GM19025 (cell line): ENCODE results near the gene ZNF506.
"Not testable (repeated sequence)": the region's sequence is repeated elsewhere in the genome, so short reads cannot be mapped to it uniquely, and the experiment has no call there.

Source experiments
- ATAC-seq: cut with Tn5 transposase; IDR thresholded peaks from one replicate; pipeline ENCODE4 v1.9.1; 2021; ENCODE audit warnings: mild to moderate bottlenecking, low read depth, moderate library complexity; ENCODE audit not compliant: unreplicated experiment

Gene ZNF506

GRCh38 chr19:19746286-19747213, 75.0 kb downstream of the ZNF506 start:
- no peak for ATAC-seq

GRCh38 chr19:19745496-19746285, 75.9 kb downstream of the ZNF506 start:
- no peak for ATAC-seq

GRCh38 chr19:19744641-19745040, 76.9 kb downstream of the ZNF506 start:
- ATAC-seq: no peak

GRCh38 chr19:19743921-19744320, 77.6 kb downstream of the ZNF506 start:
- not testable (repeated sequence) for ATAC-seq

- ATAC-seq: no peak
Measured at GRCh38 chr19:19743176-19743575, 78.4 kb downstream of the ZNF506 start.

- ATAC-seq: no peak
Measured at GRCh38 chr19:19742773-19743172, 78.8 kb downstream of the ZNF506 start.
